H9 (cell line): ENCODE results near the gene ZNF700. TPM values are rescaled to one million over a fixed set of nuclear protein-coding genes. Genes with fewer than 3 reads are reported as not detected.
A peak's percentile ranks its signal among the peaks of the same experiment; 100 is the strongest.

ENCODE experiments used
- DNase-seq: peaks from one replicate; pipeline ENCODE4 v3.0.0-alpha.2; 2017
- H2AFZ ChIP-seq: one replicate; pipeline ENCODE4 v1.6.1; 2013; ENCODE audit warnings: mild to moderate bottlenecking, low read length, control low read depth, moderate library complexity
- H2AK5ac ChIP-seq: 2 replicates; pipeline ENCODE4 v1.6.1; 2013; ENCODE audit warnings: low read length, control low read depth, mixed read lengths; ENCODE audit not compliant: insufficient read length
- H2BK120ac ChIP-seq: one replicate; pipeline ENCODE4 v1.6.1; 2013; ENCODE audit warnings: low read depth, mild to moderate bottlenecking, low read length, control low read depth, inconsistent platforms; ENCODE audit not compliant: poor library complexity, severe bottlenecking
- H2BK12ac ChIP-seq: 2 replicates; pipeline ENCODE4 v1.6.1; 2013; ENCODE audit warnings: low read length, control low read depth, mixed read lengths, low read depth; ENCODE audit not compliant: insufficient read length
- H2BK15ac ChIP-seq: 2 replicates; pipeline ENCODE4 v1.6.1; 2013; ENCODE audit warnings: low read depth, low read length, control low read depth
- H2BK20ac ChIP-seq: one replicate; pipeline ENCODE4 v1.6.1; 2013; ENCODE audit warnings: low read depth, mild to moderate bottlenecking, low read length, control low read depth, inconsistent platforms; ENCODE audit not compliant: poor library complexity, severe bottlenecking
- H2BK5ac ChIP-seq: 2 replicates; pipeline ENCODE4 v1.6.1; 2013; ENCODE audit warnings: low read length, control low read depth, mixed read lengths; ENCODE audit not compliant: insufficient read length
- H3K14ac ChIP-seq: 2 replicates; pipeline ENCODE4 v1.6.1; 2013; ENCODE audit warnings: low read length, control low read depth; ENCODE audit not compliant: insufficient read depth
- H3K18ac ChIP-seq: 2 replicates; pipeline ENCODE4 v1.6.1; 2013; ENCODE audit warnings: low read depth, mild to moderate bottlenecking, mixed read lengths, low read length, control low read depth; ENCODE audit not compliant: insufficient read length
- H3K23ac ChIP-seq: 2 replicates; pipeline ENCODE4 v1.6.1; 2013; ENCODE audit warnings: low read length, control low read depth, mixed read lengths, low read depth; ENCODE audit not compliant: insufficient read length
- H3K23me2 ChIP-seq: 2 replicates; pipeline ENCODE4 v1.6.1; 2013; ENCODE audit warnings: low read depth, mild to moderate bottlenecking, mixed read lengths, low read length, control low read depth; ENCODE audit not compliant: insufficient read length, poor library complexity, severe bottlenecking
- H3K27ac ChIP-seq: 2 replicates; pipeline ENCODE4 v1.5.1; 2013; ENCODE audit warnings: low read length, control low read depth, mixed read lengths, low read depth; ENCODE audit not compliant: insufficient read length
- H3K27me3 ChIP-seq: 2 replicates; pipeline ENCODE4 v1.6.1; 2013; ENCODE audit warnings: low read length, control low read depth, inconsistent platforms; ENCODE audit not compliant: insufficient read depth
- H3K4ac ChIP-seq: 2 replicates; pipeline ENCODE4 v1.6.1; 2013; ENCODE audit warnings: low read depth, mild to moderate bottlenecking, control low read depth, inconsistent platforms, low read length, moderate library complexity
- H3K4me1 ChIP-seq: 2 replicates; pipeline ENCODE4 v1.6.1; 2013; ENCODE audit warnings: low read length, control low read depth, inconsistent platforms; ENCODE audit not compliant: insufficient read depth
- H3K4me2 ChIP-seq: 2 replicates; pipeline ENCODE4 v1.6.1; 2013; ENCODE audit warnings: low read length, control low read depth, mixed read lengths; ENCODE audit not compliant: insufficient read length, insufficient read depth
- H3K56ac ChIP-seq: 2 replicates; pipeline ENCODE4 v1.6.1; 2013; ENCODE audit warnings: low read depth, mild to moderate bottlenecking, mixed read lengths, low read length, control low read depth; ENCODE audit not compliant: insufficient read length
- H3K79me1 ChIP-seq: 2 replicates; pipeline ENCODE4 v1.6.1; 2013; ENCODE audit warnings: low read depth, mild to moderate bottlenecking, moderate library complexity, low read length, control low read depth, inconsistent platforms; ENCODE audit not compliant: insufficient read depth, poor library complexity, severe bottlenecking
- H3K79me2 ChIP-seq: 2 replicates; pipeline ENCODE4 v1.6.1; 2013; ENCODE audit warnings: low read length, control low read depth, inconsistent platforms; ENCODE audit not compliant: insufficient read depth
- H3K9ac ChIP-seq: 2 replicates; pipeline ENCODE4 v1.6.1; 2013; ENCODE audit warnings: low read length, control low read depth, mixed read lengths; ENCODE audit not compliant: insufficient read length; ENCODE audit errors: extremely low read depth
- H3K9me3 ChIP-seq: one replicate; pipeline ENCODE4 v1.6.1; 2013; ENCODE audit warnings: low read depth, low read length, inconsistent platforms; ENCODE audit not compliant: control insufficient read depth
- H3T11ph ChIP-seq: one replicate; pipeline ENCODE4 v1.6.1; 2013; ENCODE audit warnings: mild to moderate bottlenecking, low read length, control low read depth, inconsistent platforms
- H4K20me1 ChIP-seq: one replicate; pipeline ENCODE4 v1.6.1; 2013; ENCODE audit not compliant: control insufficient read depth, insufficient read length, insufficient read depth
- H4K5ac ChIP-seq: 2 replicates; pipeline ENCODE4 v1.6.1; 2013; ENCODE audit warnings: low read depth, mild to moderate bottlenecking, mixed read lengths, low read length, control low read depth; ENCODE audit not compliant: insufficient read length
- H4K8ac ChIP-seq: replicated peaks from 2 replicates; pipeline ENCODE4 v1.6.1; 2013; ENCODE audit warnings: low read length, control low read depth, mixed read lengths, low read depth; ENCODE audit not compliant: insufficient read length
- H4K91ac ChIP-seq: 2 replicates; pipeline ENCODE4 v1.6.1; 2013; ENCODE audit warnings: low read depth, mild to moderate bottlenecking, moderate library complexity, mixed read lengths, low read length, control low read depth; ENCODE audit not compliant: insufficient read length
- H3K27ac Mint-ChIP-seq, 3 experiments: 2 replicates in 2 of 3; 3 replicates in 1 of 3; pipeline ENCODE4 v1.8.0; 2020 to 2021; ENCODE audit warnings: mixed read lengths in 3 of 3, mild to moderate bottlenecking in 1 of 3, moderate library complexity in 1 of 3
- H3K27me3 Mint-ChIP-seq: 2 replicates; pipeline ENCODE4 v1.8.0; 2021; ENCODE audit warnings: low read depth, mild to moderate bottlenecking, moderate library complexity, mixed read lengths
- H3K36me3 Mint-ChIP-seq, 3 experiments: 2 replicates in 2 of 3; 3 replicates in 1 of 3; pipeline ENCODE4 v1.8.0; 2020 to 2021; ENCODE audit warnings: low read depth in 3 of 3, mixed read lengths in 3 of 3; ENCODE audit not compliant: insufficient read depth in 1 of 3
- H3K4me1 Mint-ChIP-seq, 2 experiments: 2 replicates each; pipeline ENCODE4 v1.8.0; 2020; ENCODE audit warnings: mixed read lengths in 2 of 2
- H3K4me3 Mint-ChIP-seq, 2 experiments: 2 replicates in 1 of 2; 3 replicates in 1 of 2; pipeline ENCODE4 v1.8.0; 2020 to 2021; ENCODE audit warnings: mild to moderate bottlenecking in 2 of 2, mixed read lengths in 2 of 2, moderate library complexity in 1 of 2
- H3K9me3 Mint-ChIP-seq, 2 experiments: 2 replicates in 1 of 2; 3 replicates in 1 of 2; pipeline ENCODE4 v1.8.0; 2020; ENCODE audit warnings: mild to moderate bottlenecking in 2 of 2, mixed read lengths in 2 of 2, moderate library complexity in 1 of 2
- CTCF ChIP-seq: fragments of 200-600 bp; sonication (generic); conservative IDR thresholded peaks from 3 replicates; pipeline ENCODE4 v1.8.0; 2021; ENCODE audit warnings: antibody characterized with exemption, mild to moderate bottlenecking
- WGBS: extraction: QIAGEN DNeasy Blood & Tissue Kit; methylation state at CpG from one replicate; pipeline ENCODE4 v1.1.7; 2013; ENCODE audit warnings: missing lambda C conversion rate, low lambda C conversion rate, mixed read lengths; ENCODE audit not compliant: insufficient read length; ENCODE audit errors: extremely low coverage; 5-methylcytosine and 5-hydroxymethylcytosine counted together
- total RNA-seq: library from RNA; stranded (reverse); gene quantifications from 2 replicates; pipeline ENCODE4 v1.2.1, GENCODE V29; 2021

The ZNF700 gene
- total RNA-seq, 1 experiment from 2014 or later, result 9.9 TPM

- peak within 1 kb of the TSS; percentile 90 for H3K27ac ChIP-seq
- peaks cover 0 to 9% (median 9%) of the 10 kb centered on the region in 3 experiments; a peak in 4 of 7 replicates for H3K36me3 Mint-ChIP-seq
- H4K8ac ChIP-seq, result no peak within 1 kb of the TSS
- H3K27me3 Mint-ChIP-seq, result peaks cover 21% of the 10 kb centered on the region
- H3K14ac ChIP-seq, result peak within 1 kb of the TSS; percentile 95; the same call in 1 of the 2 replicates
- no peaks in the 10 kb centered on the region for H3K4me1 ChIP-seq
- peak; percentile 97 for DNase-seq
- H3K56ac ChIP-seq, result no peak within 1 kb of the TSS
- no peak within 1 kb of the TSS for H3K4ac ChIP-seq
- H3K4me3 Mint-ChIP-seq, result peak within 1 kb of the TSS; percentile 75 to 86
- no peak within 1 kb of the TSS for H2BK120ac ChIP-seq
- peaks cover 8 to 27% of the 10 kb centered on the region in 2 experiments for H3K9me3 Mint-ChIP-seq
- no peak within 1 kb of the TSS for H3K23ac ChIP-seq
- no peaks in the 10 kb centered on the region for H4K20me1 ChIP-seq
- no peaks in the 10 kb centered on the region for H3K79me1 ChIP-seq
- no peak within 1 kb of the TSS for H2BK5ac ChIP-seq
- H3K18ac ChIP-seq, result peak within 1 kb of the TSS; percentile 90
- H3K9me3 ChIP-seq, result no peaks in the 10 kb centered on the region
- peaks cover 5% of the 10 kb centered on the region for H3K23me2 ChIP-seq
- TF ChIP-seq CTCF, result no peak
- no peaks in the 10 kb centered on the region for H3K79me2 ChIP-seq
- no peak within 1 kb of the TSS for H2BK12ac ChIP-seq
- peaks cover 17 to 20% of the 10 kb centered on the region in 2 experiments for H3K4me1 Mint-ChIP-seq
- H2AK5ac ChIP-seq, result no peak within 1 kb of the TSS
- H3K9ac ChIP-seq, result peak within 1 kb of the TSS; percentile 87
- no peak within 1 kb of the TSS for H4K5ac ChIP-seq
- no CpG with 5 or more reads among the region's 47 CpGs for WGBS
- H3K27me3 ChIP-seq, result no peaks in the 10 kb centered on the region; the same call in 1 of the 2 replicates
- no peak within 1 kb of the TSS for H2AFZ ChIP-seq
- H4K91ac ChIP-seq, result no peak within 1 kb of the TSS
- H2BK20ac ChIP-seq, result no peak within 1 kb of the TSS
- peak within 1 kb of the TSS; percentile 96 to 98 (median 98) for H3K27ac Mint-ChIP-seq
- H3K4me2 ChIP-seq, result peak within 1 kb of the TSS; percentile 65
- no peak within 1 kb of the TSS for H3T11ph ChIP-seq
- H2BK15ac ChIP-seq, result no peak within 1 kb of the TSS
These were observed 40.1 kb downstream of the ZNF700 start, which contains the start of gene ZNF763 for GRCh38 chr19:11964858-11965645. TSS of gene ZNF763 (plus strand) at chr19:11965040. CDS start at chr19:11965209, 169 bp downstream.
